SK-N-SH (cell line): ENCODE measurements around the gene TMEM129. TPM values are rescaled to one million over a fixed set of nuclear protein-coding genes. Genes with fewer than 3 reads are reported as not detected.

Experiments used
- CTCF ChIA-PET: fragments of 300-600, 350-600 bp; formaldehyde crosslinking; extraction: SDS; loops from one replicate; lab custom pipeline; 2021; lab: Yijun Ruan, JAX
- POLR2A ChIA-PET: fragments of 350-600 bp; sonication (Branson Sonifier 250); formaldehyde crosslinking; extraction: SDS; loops from one replicate; lab custom pipeline; 2020; ENCODE audit warnings: antibody characterized with exemption, inconsistent platforms; lab: Yijun Ruan, JAX
- DNase-seq: peaks from one replicate; pipeline ENCODE4 v3.0.0; 2012
- H2AFZ ChIP-seq: fragments of 200-600 bp; sonication (generic); 2 replicates; pipeline ENCODE4 v1.8.1; 2016; ENCODE audit warnings: antibody characterized with exemption, mild to moderate bottlenecking, low read depth
- H3F3A ChIP-seq: fragments of 200-600 bp; sonication (generic); replicated peaks from 2 replicates; pipeline ENCODE3; 2016; ENCODE audit warnings: antibody characterized with exemption, mild to moderate bottlenecking; ENCODE audit not compliant: insufficient read depth
- H3K27ac ChIP-seq, 2 experiments: fragments of 200-500 bp in 1 of 2; fragments of 200-600 bp in 1 of 2; sonication (Bioruptor generic) in 1 of 2; sonication (generic), shearing (Covaris generic) in 1 of 2; 2 replicates each; pipeline versions ENCODE4 v1.5.1 to v1.6.1; 2014 to 2016; ENCODE audit warnings: low read depth in 2 of 2, inconsistent platforms in 1 of 2, low read length in 1 of 2, mild to moderate bottlenecking in 1 of 2, mixed read lengths in 1 of 2
- H3K27me3 ChIP-seq: fragments of 200-600 bp; sonication (generic), shearing (Covaris generic); 2 replicates; pipeline ENCODE4 v1.6.1; 2016; ENCODE audit warnings: mixed run types; ENCODE audit not compliant: insufficient read depth
- H3K36me3 ChIP-seq, 2 experiments: fragments of 200-500 bp in 1 of 2; fragments of 200-600 bp in 1 of 2; sonication (Bioruptor generic) in 1 of 2; sonication (generic) in 1 of 2; replicated peaks in 1 of 2; 2 replicates each; pipeline versions ENCODE3 to v1.5.1; 2014 to 2016; ENCODE audit warnings: low read length in 1 of 2, mild to moderate bottlenecking in 1 of 2; ENCODE audit not compliant: insufficient read depth in 2 of 2, control insufficient read depth in 1 of 2
- H3K4me1 ChIP-seq, 2 experiments: fragments of 200-500 bp in 1 of 2; fragments of 200-600 bp in 1 of 2; sonication (Bioruptor generic) in 1 of 2; sonication (generic), shearing (Covaris generic) in 1 of 2; 2 replicates each; pipeline versions ENCODE4 v1.5.1 to v1.6.1; 2014 to 2016; ENCODE audit warnings: low read depth in 1 of 2, low read length in 1 of 2, mixed run types in 1 of 2; ENCODE audit not compliant: insufficient read depth in 2 of 2, control insufficient read depth in 1 of 2
- H3K4me2 ChIP-seq: fragments of 200-600 bp; sonication (generic), shearing (Covaris generic); 2 replicates; pipeline ENCODE4 v1.6.1; 2017; ENCODE audit warnings: mixed run types
- H3K4me3 ChIP-seq, 2 experiments: fragments of 200-500 bp in 1 of 2; fragments of 200-600 bp in 1 of 2; sonication (Bioruptor generic) in 1 of 2; sonication (generic), shearing (Covaris generic) in 1 of 2; 2 replicates each; pipeline versions ENCODE4 v1.5.1 to v1.8.1; 2014 to 2016; ENCODE audit warnings: low read depth in 2 of 2, inconsistent platforms in 1 of 2, low read length in 1 of 2, mild to moderate bottlenecking in 1 of 2, mixed read lengths in 1 of 2, moderate library complexity in 1 of 2
- H3K79me2 ChIP-seq: fragments of 200-600 bp; sonication (generic); 2 replicates; pipeline ENCODE4 v1.8.1; 2017; ENCODE audit warnings: mild to moderate bottlenecking; ENCODE audit not compliant: insufficient read depth
- H3K9ac ChIP-seq: fragments of 200-600 bp; sonication (generic); 2 replicates; pipeline ENCODE4 v1.6.1; 2017; ENCODE audit warnings: mixed run types
- H3K9me2 ChIP-seq: fragments of 200-600 bp; sonication (generic); 2 replicates; pipeline ENCODE4 v1.6.1; 2017; ENCODE audit warnings: mixed run types
- H3K9me3 ChIP-seq: fragments of 200-600 bp; sonication (generic); 2 replicates; pipeline ENCODE4 v1.6.1; 2017; ENCODE audit warnings: mixed run types, mild to moderate bottlenecking, moderate library complexity
- H4K20me1 ChIP-seq: fragments of 200-600 bp; sonication (generic); 2 replicates; pipeline ENCODE4 v1.6.1; 2017; ENCODE audit warnings: mild to moderate bottlenecking, mixed run types; ENCODE audit not compliant: insufficient read depth
- CHD2 ChIP-seq: fragments of 150-350 bp; IDR thresholded peaks from 2 replicates; pipeline ENCODE4 v1.6.1; 2018; ENCODE audit warnings: low read length; ENCODE audit not compliant: partially characterized antibody
- ELF1 ChIP-seq: IDR thresholded peaks from 2 replicates; pipeline ENCODE4 v1.4.0; 2012
- EP300 ChIP-seq, 2 experiments: IDR thresholded peaks; 2 replicates each; pipeline versions ENCODE4 v1.4.0 to v1.6.1; 2012; ENCODE audit warnings: borderline replicate concordance in 1 of 2, low read depth in 1 of 2, low read length in 1 of 2
- FOSL2 ChIP-seq: IDR thresholded peaks from 2 replicates; pipeline ENCODE4 v1.4.0; 2012; ENCODE audit warnings: low read depth, mild to moderate bottlenecking, moderate library complexity, borderline replicate concordance
- GATA2 ChIP-seq: sonication (generic); formaldehyde crosslinking; IDR thresholded peaks from 2 replicates; pipeline ENCODE4 v1.5.0; 2020; ENCODE audit warnings: mild to moderate bottlenecking, missing genetic modification reagents
- MEF2A ChIP-seq: IDR thresholded peaks from 2 replicates; pipeline ENCODE4 v1.4.0; 2012; ENCODE audit warnings: low read depth, borderline replicate concordance
- POLR2AphosphoS5 ChIP-seq: IDR thresholded peaks from 2 replicates; pipeline ENCODE4 v1.6.1; 2012; ENCODE audit warnings: low read depth, low read length
- RAD21 ChIP-seq: IDR thresholded peaks from 2 replicates; pipeline ENCODE4 v1.6.1; 2012; ENCODE audit warnings: mild to moderate bottlenecking, low read length
- RCOR1 ChIP-seq: fragments of 150-350 bp; IDR thresholded peaks from 2 replicates; pipeline ENCODE4 v1.6.1; 2017; ENCODE audit warnings: antibody characterized with exemption, low read length
- RFX5 ChIP-seq: IDR thresholded peaks from 2 replicates; pipeline ENCODE4 v1.6.1; 2012; ENCODE audit warnings: mild to moderate bottlenecking, improper control_type of control experiment, low read length
- RXRA ChIP-seq: IDR thresholded peaks from 2 replicates; pipeline ENCODE4 v1.4.0; 2012; ENCODE audit warnings: low read depth, mild to moderate bottlenecking, borderline replicate concordance
- SIN3A ChIP-seq: IDR thresholded peaks from 2 replicates; pipeline ENCODE4 v1.6.1; 2012; ENCODE audit warnings: low read depth, mild to moderate bottlenecking, low read length, moderate library complexity, borderline replicate concordance
- SMC3 ChIP-seq: IDR thresholded peaks from 2 replicates; pipeline ENCODE4 v1.6.1; 2012; ENCODE audit warnings: low read depth, low read length, improper control_type of control experiment
- TEAD4 ChIP-seq: IDR thresholded peaks from 2 replicates; pipeline ENCODE4 v1.4.0; 2012; ENCODE audit warnings: mild to moderate bottlenecking, borderline replicate concordance; ENCODE audit not compliant: insufficient read depth
- WGBS: methylation state at CpG from one replicate; pipeline ENCODE4 v1.1.6; 2017; ENCODE audit warnings: low lambda C conversion rate; 5-methylcytosine and 5-hydroxymethylcytosine counted together
- polyA plus RNA-seq, 3 experiments: library from polyadenylated mRNA; depleted of rRNA; stranded (reverse); fragments of >200 nt; gene quantifications; 2 replicates each; pipeline ENCODE4 v1.2.3, GENCODE V29; 2012
- TF ChIP-seq, protein P1 (sequence below): IDR thresholded peaks from 2 replicates; pipeline ENCODE4 v1.4.0; 2012; ENCODE audit warnings: low read depth, borderline replicate concordance
- TF ChIP-seq, protein P2 (sequence below): fragments of 150-350 bp; IDR thresholded peaks from 2 replicates; pipeline ENCODE4 v1.6.1; 2017; ENCODE audit warnings: antibody characterized with exemption, low read length, low read depth, borderline replicate concordance
- TF ChIP-seq, protein P3 (sequence below): IDR thresholded peaks from 2 replicates; pipeline ENCODE4; 2012
- TF ChIP-seq, protein P4 (sequence below): IDR thresholded peaks from 2 replicates; pipeline ENCODE4 v1.4.0; 2012; ENCODE audit warnings: low read depth, borderline replicate concordance

The TMEM129 gene
- polyA plus RNA-seq, 1 of the 3 experiments (the other 2 are of a cell fraction): 36.5 TPM

DNA sequence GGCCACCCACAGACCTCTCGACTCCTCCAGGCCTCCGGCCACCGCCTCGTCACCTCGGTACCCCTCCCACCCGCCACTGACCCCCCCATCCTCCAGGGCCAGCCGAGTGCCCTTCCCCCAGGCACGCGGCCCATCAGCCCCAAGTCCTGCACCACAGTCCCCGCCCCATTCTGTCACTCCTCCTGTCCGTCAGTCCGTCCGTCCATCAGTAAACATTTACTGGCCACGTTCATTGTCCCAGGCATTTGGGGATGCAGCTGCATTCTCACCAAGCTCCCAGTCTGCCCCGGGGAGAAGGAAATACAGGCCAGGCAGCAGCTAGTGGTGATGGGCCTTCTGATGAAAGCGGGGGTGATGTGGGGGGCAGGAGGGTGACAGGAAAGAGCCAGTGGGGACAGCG lies 36.7 kb upstream of the TMEM129 start:
- CTCF ChIA-PET: interaction anchor here (0.8 to 12.0 kb wide), 5 partner anchors 10 to 141 kb away, joined by 3 to 88 read pairs (median 4); no protein-coding TSS in a partner anchor
- no peak overlapping the region for H3K4me2 ChIP-seq

More for the DNA sequence above, 36.7 kb upstream of the TMEM129 start:
- Histone ChIP-seq H3K9me3 (no peaks in the 10 kb centered on the region), H2AFZ (no peak overlapping the region), H3K36me3 (no peaks in the 10 kb centered on the region), H3K4me3 (no peak overlapping the region), H3K27me3 (no peaks in the 10 kb centered on the region), H3F3A (no peaks in the 10 kb centered on the region), H3K4me1 (peaks cover 0 to 30% of the 10 kb centered on the region in 2 experiments; a peak in 1 of 4 replicates), H3K79me2 (no peaks in the 10 kb centered on the region), H4K20me1 (no peaks in the 10 kb centered on the region), H3K27ac (no peak overlapping the region), H3K9me2 (no peaks in the 10 kb centered on the region), H3K9ac (no peak overlapping the region)
- TF ChIP-seq, protein P1, sequence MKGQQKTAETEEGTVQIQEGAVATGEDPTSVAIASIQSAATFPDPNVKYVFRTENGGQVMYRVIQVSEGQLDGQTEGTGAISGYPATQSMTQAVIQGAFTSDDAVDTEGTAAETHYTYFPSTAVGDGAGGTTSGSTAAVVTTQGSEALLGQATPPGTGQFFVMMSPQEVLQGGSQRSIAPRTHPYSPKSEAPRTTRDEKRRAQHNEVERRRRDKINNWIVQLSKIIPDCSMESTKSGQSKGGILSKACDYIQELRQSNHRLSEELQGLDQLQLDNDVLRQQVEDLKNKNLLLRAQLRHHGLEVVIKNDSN: no peak
- TF ChIP-seq POLR2AphosphoS5: no peak
- no peak for TF ChIP-seq CHD2
- no peak for TF ChIP-seq RCOR1
- TF ChIP-seq ELF1: no peak
- TF ChIP-seq RFX5: no peak
- TF ChIP-seq RXRA: no peak
- no peak for TF ChIP-seq GATA2
- TF ChIP-seq TEAD4: no peak
- TF ChIP-seq, protein P2, sequence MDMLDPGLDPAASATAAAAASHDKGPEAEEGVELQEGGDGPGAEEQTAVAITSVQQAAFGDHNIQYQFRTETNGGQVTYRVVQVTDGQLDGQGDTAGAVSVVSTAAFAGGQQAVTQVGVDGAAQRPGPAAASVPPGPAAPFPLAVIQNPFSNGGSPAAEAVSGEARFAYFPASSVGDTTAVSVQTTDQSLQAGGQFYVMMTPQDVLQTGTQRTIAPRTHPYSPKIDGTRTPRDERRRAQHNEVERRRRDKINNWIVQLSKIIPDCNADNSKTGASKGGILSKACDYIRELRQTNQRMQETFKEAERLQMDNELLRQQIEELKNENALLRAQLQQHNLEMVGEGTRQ: no peak
- TF ChIP-seq, protein P3, sequence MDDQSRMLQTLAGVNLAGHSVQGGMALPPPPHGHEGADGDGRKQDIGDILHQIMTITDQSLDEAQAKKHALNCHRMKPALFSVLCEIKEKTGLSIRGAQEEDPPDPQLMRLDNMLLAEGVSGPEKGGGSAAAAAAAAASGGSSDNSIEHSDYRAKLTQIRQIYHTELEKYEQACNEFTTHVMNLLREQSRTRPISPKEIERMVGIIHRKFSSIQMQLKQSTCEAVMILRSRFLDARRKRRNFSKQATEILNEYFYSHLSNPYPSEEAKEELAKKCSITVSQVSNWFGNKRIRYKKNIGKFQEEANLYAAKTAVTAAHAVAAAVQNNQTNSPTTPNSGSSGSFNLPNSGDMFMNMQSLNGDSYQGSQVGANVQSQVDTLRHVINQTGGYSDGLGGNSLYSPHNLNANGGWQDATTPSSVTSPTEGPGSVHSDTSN: no peak
- TF ChIP-seq SIN3A: no peak
- no peak for TF ChIP-seq RAD21
- TF ChIP-seq, protein P4, sequence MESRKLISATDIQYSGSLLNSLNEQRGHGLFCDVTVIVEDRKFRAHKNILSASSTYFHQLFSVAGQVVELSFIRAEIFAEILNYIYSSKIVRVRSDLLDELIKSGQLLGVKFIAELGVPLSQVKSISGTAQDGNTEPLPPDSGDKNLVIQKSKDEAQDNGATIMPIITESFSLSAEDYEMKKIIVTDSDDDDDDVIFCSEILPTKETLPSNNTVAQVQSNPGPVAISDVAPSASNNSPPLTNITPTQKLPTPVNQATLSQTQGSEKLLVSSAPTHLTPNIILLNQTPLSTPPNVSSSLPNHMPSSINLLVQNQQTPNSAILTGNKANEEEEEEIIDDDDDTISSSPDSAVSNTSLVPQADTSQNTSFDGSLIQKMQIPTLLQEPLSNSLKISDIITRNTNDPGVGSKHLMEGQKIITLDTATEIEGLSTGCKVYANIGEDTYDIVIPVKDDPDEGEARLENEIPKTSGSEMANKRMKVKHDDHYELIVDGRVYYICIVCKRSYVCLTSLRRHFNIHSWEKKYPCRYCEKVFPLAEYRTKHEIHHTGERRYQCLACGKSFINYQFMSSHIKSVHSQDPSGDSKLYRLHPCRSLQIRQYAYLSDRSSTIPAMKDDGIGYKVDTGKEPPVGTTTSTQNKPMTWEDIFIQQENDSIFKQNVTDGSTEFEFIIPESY: no peak
- no peak for TF ChIP-seq SMC3
- no peak for TF ChIP-seq EP300 (IDR thresholded peaks at IDR 0.05; ENCODE audit: borderline replicate concordance in 1 of 2, low read depth in 1 of 2, low read length in 1 of 2)
- TF ChIP-seq MEF2A: no peak
- no peak for TF ChIP-seq FOSL2
- no peak for DNase-seq
- POLR2A ChIA-PET: no interaction called here
- 73% methylated on average over 17 of the region's 17 CpGs for WGBS
